H1 (cell line): ENCODE data around the gene PASK.

Experiments
- CEBPB ChIP-seq: IDR thresholded peaks from 2 replicates; pipeline ENCODE4 v1.6.1; 2012; ENCODE audit warnings: low read depth, low read length
- CTCF ChIP-seq, 3 experiments: IDR thresholded peaks; 1 replicate in 2 of 3; 2 replicates in 1 of 3; pipeline versions ENCODE4 v1.5.1 to v1.6.1; 2011; ENCODE audit warnings: low read length in 3 of 3, mild to moderate bottlenecking in 3 of 3, inconsistent platforms in 2 of 3, low read depth in 1 of 3, moderate library complexity in 1 of 3; ENCODE audit not compliant: insufficient read depth in 1 of 3; ENCODE audit errors: control extremely low read depth in 1 of 3
- EP300 ChIP-seq, 2 experiments: IDR thresholded peaks; 1 replicate in 1 of 2; 2 replicates in 1 of 2; pipeline ENCODE4 v1.6.1; 2011 to 2012; ENCODE audit warnings: low read depth in 2 of 2, low read length in 2 of 2, mild to moderate bottlenecking in 2 of 2, borderline replicate concordance in 1 of 2, inconsistent platforms in 1 of 2, moderate library complexity in 1 of 2
- EZH2 ChIP-seq: fragments of 200-600 bp; sonication (generic); IDR thresholded peaks from 2 replicates; pipeline ENCODE4 v1.7.1; 2012; ENCODE audit warnings: low read depth, mild to moderate bottlenecking, moderate library complexity, low read length, inconsistent platforms; ENCODE audit not compliant: severe bottlenecking
- GABPA ChIP-seq: IDR thresholded peaks from 2 replicates; pipeline ENCODE4 v1.6.1; 2011; ENCODE audit warnings: mild to moderate bottlenecking, low read length, moderate library complexity, borderline replicate concordance; ENCODE audit not compliant: insufficient read depth
- HDAC2 ChIP-seq, 2 experiments: fragments of 300-600 bp in 1 of 2; sonication (generic) in 1 of 2; IDR thresholded peaks; 2 replicates each; pipeline ENCODE4 v1.6.1; 2011 to 2012; ENCODE audit warnings: low read depth in 2 of 2, low read length in 2 of 2, mild to moderate bottlenecking in 2 of 2, moderate library complexity in 2 of 2, borderline replicate concordance in 1 of 2, inconsistent platforms in 1 of 2
- MAX ChIP-seq: IDR thresholded peaks from 2 replicates; pipeline ENCODE4 v1.6.1; 2012; ENCODE audit warnings: inconsistent platforms
- POLR2A ChIP-seq, 2 experiments: IDR thresholded peaks; 1 replicate in 1 of 2; 2 replicates in 1 of 2; pipeline ENCODE4 v1.6.1; 2011; ENCODE audit warnings: low read depth in 2 of 2, low read length in 2 of 2, mild to moderate bottlenecking in 2 of 2; ENCODE audit errors: control extremely low read depth in 1 of 2
- POLR2AphosphoS5 ChIP-seq: IDR thresholded peaks from 2 replicates; pipeline ENCODE4 v1.6.1; 2011; ENCODE audit warnings: low read depth, low read length
- SIRT6 ChIP-seq: IDR thresholded peaks from one replicate; pipeline ENCODE4 v1.7.1; 2012; ENCODE audit warnings: low read length, inconsistent platforms
- SP1 ChIP-seq: IDR thresholded peaks from 2 replicates; pipeline ENCODE4 v1.6.1; 2011; ENCODE audit warnings: low read depth, low read length
- TAF1 ChIP-seq: IDR thresholded peaks from 2 replicates; pipeline ENCODE4 v1.6.1; 2011; ENCODE audit warnings: mild to moderate bottlenecking, low read depth, low read length
- TCF12 ChIP-seq: IDR thresholded peaks from 2 replicates; pipeline ENCODE4 v1.6.1; 2011; ENCODE audit warnings: low read depth, mild to moderate bottlenecking, low read length
- YY1 ChIP-seq: IDR thresholded peaks from 2 replicates; pipeline ENCODE4 v1.6.1; 2011; ENCODE audit warnings: low read depth, mild to moderate bottlenecking, low read length

- no peak for TF ChIP-seq EZH2
- no peak for TF ChIP-seq SIRT6
- no peak for TF ChIP-seq MAX
- TF ChIP-seq GABPA, result no peak
- TF ChIP-seq CTCF (IDR thresholded peaks at IDR 0.05; ENCODE audit: control extremely low read depth in 1 of 3, insufficient read depth in 1 of 3, low read depth in 1 of 3, low read length in 3 of 3), result no peak
- TF ChIP-seq POLR2AphosphoS5, result no peak
- no peak for TF ChIP-seq CEBPB
- TF ChIP-seq EP300 (IDR thresholded peaks at IDR 0.05; ENCODE audit: borderline replicate concordance in 1 of 2, low read depth in 2 of 2, low read length in 2 of 2), result no peak
- TF ChIP-seq HDAC2 (IDR thresholded peaks at IDR 0.05; ENCODE audit: borderline replicate concordance in 1 of 2, low read depth in 2 of 2, low read length in 2 of 2), result no peak
- TF ChIP-seq YY1, result no peak
- no peak for TF ChIP-seq SP1
- TF ChIP-seq TCF12, result no peak
- TF ChIP-seq POLR2A (IDR thresholded peaks at IDR 0.05; ENCODE audit: control extremely low read depth in 1 of 2, low read depth in 2 of 2, low read length in 2 of 2), result no peak
- no peak for TF ChIP-seq TAF1
These were observed 8.8 kb downstream of the PASK start for GRCh38 chr2:241140445-241140840.
